ENCODE results near the gene LAMA2. TPM values are rescaled to one million over a fixed set of nuclear protein-coding genes. Genes with fewer than 3 reads are reported as not detected.

Gene LAMA2
- total RNA-seq, 1 experiment from 2014 or later, result 2.2 TPM

DNA sequence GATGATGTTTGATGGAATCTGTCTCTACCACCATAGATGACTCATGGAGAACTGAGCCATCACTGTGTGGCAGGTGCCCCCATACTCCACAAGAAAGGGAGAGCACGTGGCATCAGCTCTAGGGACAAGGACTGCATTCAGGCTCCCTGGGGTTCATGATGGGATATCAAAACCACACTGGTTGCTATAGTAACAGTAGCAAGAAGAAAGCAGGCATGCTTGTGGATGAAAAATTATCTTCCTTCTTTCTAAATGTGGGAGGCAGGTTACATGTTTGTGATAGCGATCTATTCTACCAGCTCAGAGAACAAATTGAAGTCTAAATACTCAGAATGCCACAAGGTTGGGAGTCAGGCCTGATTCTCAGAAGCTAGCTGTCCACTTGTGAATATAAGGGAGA lies 602.8 kb downstream of the LAMA2 start:
- Mint-ChIP-seq H3K9me3 (ENCODE audit: unreplicated experiment) (no peaks in the 10 kb centered on the region), H3K27me3 (ENCODE audit: insufficient read depth, unreplicated experiment) (no peaks in the 10 kb centered on the region), H3K4me3 (ENCODE audit: unreplicated experiment) (no peak overlapping the region), H3K4me1 (ENCODE audit: insufficient read depth, unreplicated experiment) (peaks cover 14% of the 10 kb centered on the region), H3K27ac (ENCODE audit: low read depth, unreplicated experiment) (no peak overlapping the region), H3K36me3 (ENCODE audit: insufficient read depth, unreplicated experiment) (peaks cover 5% of the 10 kb centered on the region)
- CTCF ChIA-PET, result interaction anchor here (1.5 to 1.9 kb wide), 2 partner anchors 12 to 14 kb away, joined by 5 to 6 read pairs; no protein-coding TSS in a partner anchor
- POLR2A ChIA-PET, result interaction anchor here (1.1 kb wide), 1 partner anchor 16 kb away, joined by 5 read pairs; no protein-coding TSS in a partner anchor
- TF ChIP-seq, protein P1, sequence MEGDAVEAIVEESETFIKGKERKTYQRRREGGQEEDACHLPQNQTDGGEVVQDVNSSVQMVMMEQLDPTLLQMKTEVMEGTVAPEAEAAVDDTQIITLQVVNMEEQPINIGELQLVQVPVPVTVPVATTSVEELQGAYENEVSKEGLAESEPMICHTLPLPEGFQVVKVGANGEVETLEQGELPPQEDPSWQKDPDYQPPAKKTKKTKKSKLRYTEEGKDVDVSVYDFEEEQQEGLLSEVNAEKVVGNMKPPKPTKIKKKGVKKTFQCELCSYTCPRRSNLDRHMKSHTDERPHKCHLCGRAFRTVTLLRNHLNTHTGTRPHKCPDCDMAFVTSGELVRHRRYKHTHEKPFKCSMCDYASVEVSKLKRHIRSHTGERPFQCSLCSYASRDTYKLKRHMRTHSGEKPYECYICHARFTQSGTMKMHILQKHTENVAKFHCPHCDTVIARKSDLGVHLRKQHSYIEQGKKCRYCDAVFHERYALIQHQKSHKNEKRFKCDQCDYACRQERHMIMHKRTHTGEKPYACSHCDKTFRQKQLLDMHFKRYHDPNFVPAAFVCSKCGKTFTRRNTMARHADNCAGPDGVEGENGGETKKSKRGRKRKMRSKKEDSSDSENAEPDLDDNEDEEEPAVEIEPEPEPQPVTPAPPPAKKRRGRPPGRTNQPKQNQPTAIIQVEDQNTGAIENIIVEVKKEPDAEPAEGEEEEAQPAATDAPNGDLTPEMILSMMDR (IDR thresholded peaks at IDR 0.05; ENCODE audit: unreplicated experiment), result no peak
- BruUV-seq (replicated peaks), result no TSS peak
- no peak for DNase-seq (ENCODE audit: unreplicated experiment)
- intact Hi-C loops (cut with micrococcal nuclease), result no loop called here

DNA sequence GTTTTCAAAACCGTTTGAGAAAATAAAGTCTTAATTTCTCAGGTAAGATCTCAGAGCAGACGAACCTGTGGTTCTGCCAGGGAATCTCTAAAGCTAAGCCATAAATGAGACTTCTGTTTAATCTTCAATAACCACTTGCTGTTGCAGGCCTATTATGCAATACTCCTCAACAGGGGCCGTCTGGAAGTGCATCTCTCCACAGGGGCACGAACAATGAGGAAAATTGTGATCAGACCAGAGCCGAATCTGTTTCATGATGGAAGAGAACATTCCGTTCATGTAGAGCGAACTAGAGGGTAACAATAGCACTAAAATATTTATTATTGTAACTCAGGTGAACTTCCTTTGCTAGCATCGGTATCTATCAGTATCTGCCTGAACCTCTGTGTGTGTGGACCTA lies 603.4 kb downstream of the LAMA2 start:
- H3K4me1 Mint-ChIP-seq (ENCODE audit: insufficient read depth, unreplicated experiment), result peaks cover 20% of the 10 kb centered on the region
- no peak for DNase-seq (ENCODE audit: unreplicated experiment)
- no peak overlapping the region for H3K27ac Mint-ChIP-seq (ENCODE audit: low read depth, unreplicated experiment)
- no TSS peak for BruUV-seq (replicated peaks)
- no peaks in the 10 kb centered on the region for H3K9me3 Mint-ChIP-seq (ENCODE audit: unreplicated experiment)
- H3K4me3 Mint-ChIP-seq (ENCODE audit: unreplicated experiment), result no peak overlapping the region
- POLR2A ChIA-PET, result interaction anchor here (1.1 kb wide), 1 partner anchor 15 kb away, joined by 5 read pairs; no protein-coding TSS in a partner anchor
- CTCF ChIA-PET, result interaction anchor here (1.9 kb wide), 1 partner anchor 12 kb away, joined by 5 read pairs; no protein-coding TSS in a partner anchor
- peaks cover 2% of the 10 kb centered on the region for H3K36me3 Mint-ChIP-seq (ENCODE audit: insufficient read depth, unreplicated experiment)
- intact Hi-C loops (cut with micrococcal nuclease), result no loop called here
- TF ChIP-seq, protein P1 (IDR thresholded peaks at IDR 0.05; ENCODE audit: unreplicated experiment), result no peak
- H3K27me3 Mint-ChIP-seq (ENCODE audit: insufficient read depth, unreplicated experiment), result no peaks in the 10 kb centered on the region

DNA sequence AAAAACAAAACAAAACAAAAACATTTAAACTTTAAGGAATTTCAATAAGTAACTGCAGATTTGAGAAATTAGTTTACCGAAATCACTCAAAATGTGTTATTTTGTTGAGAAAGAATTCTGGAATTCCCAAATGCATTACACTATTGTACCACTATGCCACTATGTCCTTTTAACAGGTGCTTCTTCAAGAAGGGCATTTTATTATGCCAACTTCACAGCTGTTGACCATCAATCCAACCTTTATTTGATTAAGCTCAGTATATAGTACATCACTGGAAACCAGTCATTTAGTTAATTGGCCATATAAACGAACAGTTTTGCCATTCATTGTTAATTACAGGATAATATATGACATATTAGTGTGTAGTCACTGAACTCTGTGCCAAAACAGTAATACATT lies 605.4 kb downstream of the LAMA2 start:
- Mint-ChIP-seq H3K4me3 (ENCODE audit: unreplicated experiment) (no peak overlapping the region), H3K36me3 (ENCODE audit: insufficient read depth, unreplicated experiment) (no peaks in the 10 kb centered on the region), H3K4me1 (ENCODE audit: insufficient read depth, unreplicated experiment) (peaks cover 27% of the 10 kb centered on the region), H3K9me3 (ENCODE audit: unreplicated experiment) (no peaks in the 10 kb centered on the region), H3K27ac (ENCODE audit: low read depth, unreplicated experiment) (no peak overlapping the region), H3K27me3 (ENCODE audit: insufficient read depth, unreplicated experiment) (no peaks in the 10 kb centered on the region)
- POLR2A ChIA-PET, result interaction anchor here (2.1 kb wide), 1 partner anchor 9 kb away, joined by 9 read pairs; no protein-coding TSS in a partner anchor
- DNase-seq (ENCODE audit: unreplicated experiment), result no peak
- intact Hi-C loops (cut with micrococcal nuclease), result no loop called here
- CTCF ChIA-PET, result no interaction called here
- BruUV-seq (replicated peaks), result no TSS peak
- TF ChIP-seq, protein P1 (IDR thresholded peaks at IDR 0.05; ENCODE audit: unreplicated experiment), result no peak

DNA sequence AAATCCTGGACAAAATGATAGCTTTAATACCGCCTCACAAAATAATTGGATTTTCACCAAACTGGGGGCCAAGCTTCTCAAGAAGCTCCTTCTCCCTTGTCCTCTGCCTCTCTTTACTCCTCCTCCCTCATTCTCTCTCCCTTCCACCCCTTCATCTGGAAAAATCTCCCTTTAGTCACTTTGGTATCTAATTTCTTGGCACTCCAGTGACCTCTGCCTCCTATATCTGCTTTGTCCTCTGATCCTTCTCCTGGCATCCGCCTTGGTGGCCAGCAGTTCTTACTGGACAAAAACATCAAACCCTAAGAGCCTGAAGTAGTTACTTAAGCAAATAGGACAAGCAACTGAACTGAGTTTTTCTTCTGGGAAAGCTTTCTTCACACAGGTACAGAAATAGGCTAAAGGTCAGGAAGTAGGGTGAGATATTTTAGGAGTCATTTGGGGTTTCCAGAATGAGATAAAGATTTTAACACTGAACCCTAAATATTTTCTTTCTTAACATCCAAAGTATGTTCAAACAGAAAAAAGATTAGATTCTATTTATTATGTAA lies 606.4 kb downstream of the LAMA2 start:
- POLR2A ChIA-PET, result interaction anchor here (1.2 to 5.2 kb wide), 4 partner anchors 8 to 261 kb away, joined by 3 to 73 read pairs (median 6); no protein-coding TSS in a partner anchor
- Mint-ChIP-seq H3K36me3 (ENCODE audit: insufficient read depth, unreplicated experiment) (no peaks in the 10 kb centered on the region), H3K9me3 (ENCODE audit: unreplicated experiment) (no peaks in the 10 kb centered on the region), H3K4me1 (ENCODE audit: insufficient read depth, unreplicated experiment) (peaks cover 30% of the 10 kb centered on the region), H3K27ac (ENCODE audit: low read depth, unreplicated experiment) (peak overlapping the region; percentile 99), H3K27me3 (ENCODE audit: insufficient read depth, unreplicated experiment) (no peaks in the 10 kb centered on the region), H3K4me3 (ENCODE audit: unreplicated experiment) (no peak overlapping the region)
- intact Hi-C loops (cut with micrococcal nuclease), result no loop called here
- TF ChIP-seq, protein P1 (IDR thresholded peaks at IDR 0.05; ENCODE audit: unreplicated experiment), result no peak
- BruUV-seq (replicated peaks), result no TSS peak
- no peak for DNase-seq (ENCODE audit: unreplicated experiment)
- CTCF ChIA-PET, result interaction anchor here (0.6 to 3.7 kb wide), 2 partner anchors 11 to 108 kb away, joined by 3 to 42 read pairs; no protein-coding TSS in a partner anchor
